H9 (cell line): ENCODE results near the gene LIM2. TPM values are rescaled to one million over a fixed set of nuclear protein-coding genes. Genes with fewer than 3 reads are reported as not detected.

ENCODE experiments used
- DNase-seq: peaks from one replicate; pipeline ENCODE4 v3.0.0-alpha.2; 2017
- H2AFZ ChIP-seq: one replicate; pipeline ENCODE4 v1.6.1; 2013; ENCODE audit warnings: mild to moderate bottlenecking, low read length, control low read depth, moderate library complexity
- H2AK5ac ChIP-seq: 2 replicates; pipeline ENCODE4 v1.6.1; 2013; ENCODE audit warnings: low read length, control low read depth, mixed read lengths; ENCODE audit not compliant: insufficient read length
- H2BK120ac ChIP-seq: one replicate; pipeline ENCODE4 v1.6.1; 2013; ENCODE audit warnings: low read depth, mild to moderate bottlenecking, low read length, control low read depth, inconsistent platforms; ENCODE audit not compliant: poor library complexity, severe bottlenecking
- H2BK12ac ChIP-seq: 2 replicates; pipeline ENCODE4 v1.6.1; 2013; ENCODE audit warnings: low read length, control low read depth, mixed read lengths, low read depth; ENCODE audit not compliant: insufficient read length
- H2BK15ac ChIP-seq: 2 replicates; pipeline ENCODE4 v1.6.1; 2013; ENCODE audit warnings: low read depth, low read length, control low read depth
- H2BK20ac ChIP-seq: one replicate; pipeline ENCODE4 v1.6.1; 2013; ENCODE audit warnings: low read depth, mild to moderate bottlenecking, low read length, control low read depth, inconsistent platforms; ENCODE audit not compliant: poor library complexity, severe bottlenecking
- H2BK5ac ChIP-seq: 2 replicates; pipeline ENCODE4 v1.6.1; 2013; ENCODE audit warnings: low read length, control low read depth, mixed read lengths; ENCODE audit not compliant: insufficient read length
- H3K14ac ChIP-seq: 2 replicates; pipeline ENCODE4 v1.6.1; 2013; ENCODE audit warnings: low read length, control low read depth; ENCODE audit not compliant: insufficient read depth
- H3K18ac ChIP-seq: 2 replicates; pipeline ENCODE4 v1.6.1; 2013; ENCODE audit warnings: low read depth, mild to moderate bottlenecking, mixed read lengths, low read length, control low read depth; ENCODE audit not compliant: insufficient read length
- H3K23ac ChIP-seq: 2 replicates; pipeline ENCODE4 v1.6.1; 2013; ENCODE audit warnings: low read length, control low read depth, mixed read lengths, low read depth; ENCODE audit not compliant: insufficient read length
- H3K23me2 ChIP-seq: 2 replicates; pipeline ENCODE4 v1.6.1; 2013; ENCODE audit warnings: low read depth, mild to moderate bottlenecking, mixed read lengths, low read length, control low read depth; ENCODE audit not compliant: insufficient read length, poor library complexity, severe bottlenecking
- H3K27ac ChIP-seq: 2 replicates; pipeline ENCODE4 v1.5.1; 2013; ENCODE audit warnings: low read length, control low read depth, mixed read lengths, low read depth; ENCODE audit not compliant: insufficient read length
- H3K27me3 ChIP-seq: 2 replicates; pipeline ENCODE4 v1.6.1; 2013; ENCODE audit warnings: low read length, control low read depth, inconsistent platforms; ENCODE audit not compliant: insufficient read depth
- H3K4ac ChIP-seq: 2 replicates; pipeline ENCODE4 v1.6.1; 2013; ENCODE audit warnings: low read depth, mild to moderate bottlenecking, control low read depth, inconsistent platforms, low read length, moderate library complexity
- H3K4me1 ChIP-seq: 2 replicates; pipeline ENCODE4 v1.6.1; 2013; ENCODE audit warnings: low read length, control low read depth, inconsistent platforms; ENCODE audit not compliant: insufficient read depth
- H3K4me2 ChIP-seq: 2 replicates; pipeline ENCODE4 v1.6.1; 2013; ENCODE audit warnings: low read length, control low read depth, mixed read lengths; ENCODE audit not compliant: insufficient read length, insufficient read depth
- H3K56ac ChIP-seq: 2 replicates; pipeline ENCODE4 v1.6.1; 2013; ENCODE audit warnings: low read depth, mild to moderate bottlenecking, mixed read lengths, low read length, control low read depth; ENCODE audit not compliant: insufficient read length
- H3K79me1 ChIP-seq: 2 replicates; pipeline ENCODE4 v1.6.1; 2013; ENCODE audit warnings: low read depth, mild to moderate bottlenecking, moderate library complexity, low read length, control low read depth, inconsistent platforms; ENCODE audit not compliant: insufficient read depth, poor library complexity, severe bottlenecking
- H3K79me2 ChIP-seq: 2 replicates; pipeline ENCODE4 v1.6.1; 2013; ENCODE audit warnings: low read length, control low read depth, inconsistent platforms; ENCODE audit not compliant: insufficient read depth
- H3K9ac ChIP-seq: 2 replicates; pipeline ENCODE4 v1.6.1; 2013; ENCODE audit warnings: low read length, control low read depth, mixed read lengths; ENCODE audit not compliant: insufficient read length; ENCODE audit errors: extremely low read depth
- H3K9me3 ChIP-seq: one replicate; pipeline ENCODE4 v1.6.1; 2013; ENCODE audit warnings: low read depth, low read length, inconsistent platforms; ENCODE audit not compliant: control insufficient read depth
- H3T11ph ChIP-seq: one replicate; pipeline ENCODE4 v1.6.1; 2013; ENCODE audit warnings: mild to moderate bottlenecking, low read length, control low read depth, inconsistent platforms
- H4K20me1 ChIP-seq: one replicate; pipeline ENCODE4 v1.6.1; 2013; ENCODE audit not compliant: control insufficient read depth, insufficient read length, insufficient read depth
- H4K5ac ChIP-seq: 2 replicates; pipeline ENCODE4 v1.6.1; 2013; ENCODE audit warnings: low read depth, mild to moderate bottlenecking, mixed read lengths, low read length, control low read depth; ENCODE audit not compliant: insufficient read length
- H4K8ac ChIP-seq: replicated peaks from 2 replicates; pipeline ENCODE4 v1.6.1; 2013; ENCODE audit warnings: low read length, control low read depth, mixed read lengths, low read depth; ENCODE audit not compliant: insufficient read length
- H4K91ac ChIP-seq: 2 replicates; pipeline ENCODE4 v1.6.1; 2013; ENCODE audit warnings: low read depth, mild to moderate bottlenecking, moderate library complexity, mixed read lengths, low read length, control low read depth; ENCODE audit not compliant: insufficient read length
- H3K27ac Mint-ChIP-seq, 3 experiments: 2 replicates in 2 of 3; 3 replicates in 1 of 3; pipeline ENCODE4 v1.8.0; 2020 to 2021; ENCODE audit warnings: mixed read lengths in 3 of 3, mild to moderate bottlenecking in 1 of 3, moderate library complexity in 1 of 3
- H3K27me3 Mint-ChIP-seq: 2 replicates; pipeline ENCODE4 v1.8.0; 2021; ENCODE audit warnings: low read depth, mild to moderate bottlenecking, moderate library complexity, mixed read lengths
- H3K36me3 Mint-ChIP-seq, 3 experiments: 2 replicates in 2 of 3; 3 replicates in 1 of 3; pipeline ENCODE4 v1.8.0; 2020 to 2021; ENCODE audit warnings: low read depth in 3 of 3, mixed read lengths in 3 of 3; ENCODE audit not compliant: insufficient read depth in 1 of 3
- H3K4me1 Mint-ChIP-seq, 2 experiments: 2 replicates each; pipeline ENCODE4 v1.8.0; 2020; ENCODE audit warnings: mixed read lengths in 2 of 2
- H3K4me3 Mint-ChIP-seq, 2 experiments: 2 replicates in 1 of 2; 3 replicates in 1 of 2; pipeline ENCODE4 v1.8.0; 2020 to 2021; ENCODE audit warnings: mild to moderate bottlenecking in 2 of 2, mixed read lengths in 2 of 2, moderate library complexity in 1 of 2
- H3K9me3 Mint-ChIP-seq, 2 experiments: 2 replicates in 1 of 2; 3 replicates in 1 of 2; pipeline ENCODE4 v1.8.0; 2020; ENCODE audit warnings: mild to moderate bottlenecking in 2 of 2, mixed read lengths in 2 of 2, moderate library complexity in 1 of 2
- WGBS: extraction: QIAGEN DNeasy Blood & Tissue Kit; methylation state at CpG from one replicate; pipeline ENCODE4 v1.1.7; 2013; ENCODE audit warnings: missing lambda C conversion rate, low lambda C conversion rate, mixed read lengths; ENCODE audit not compliant: insufficient read length; ENCODE audit errors: extremely low coverage; 5-methylcytosine and 5-hydroxymethylcytosine counted together
- total RNA-seq: library from RNA; stranded (reverse); gene quantifications from 2 replicates; pipeline ENCODE4 v1.2.1, GENCODE V29; 2021
- TF ChIP-seq, protein P1 (sequence below): fragments of 200-600 bp; sonication (generic); conservative IDR thresholded peaks from 3 replicates; pipeline ENCODE4 v1.8.0; 2021; ENCODE audit warnings: antibody characterized with exemption, mild to moderate bottlenecking

LIM2 gene
- total RNA-seq, 1 experiment from 2014 or later: not detected

DNA sequence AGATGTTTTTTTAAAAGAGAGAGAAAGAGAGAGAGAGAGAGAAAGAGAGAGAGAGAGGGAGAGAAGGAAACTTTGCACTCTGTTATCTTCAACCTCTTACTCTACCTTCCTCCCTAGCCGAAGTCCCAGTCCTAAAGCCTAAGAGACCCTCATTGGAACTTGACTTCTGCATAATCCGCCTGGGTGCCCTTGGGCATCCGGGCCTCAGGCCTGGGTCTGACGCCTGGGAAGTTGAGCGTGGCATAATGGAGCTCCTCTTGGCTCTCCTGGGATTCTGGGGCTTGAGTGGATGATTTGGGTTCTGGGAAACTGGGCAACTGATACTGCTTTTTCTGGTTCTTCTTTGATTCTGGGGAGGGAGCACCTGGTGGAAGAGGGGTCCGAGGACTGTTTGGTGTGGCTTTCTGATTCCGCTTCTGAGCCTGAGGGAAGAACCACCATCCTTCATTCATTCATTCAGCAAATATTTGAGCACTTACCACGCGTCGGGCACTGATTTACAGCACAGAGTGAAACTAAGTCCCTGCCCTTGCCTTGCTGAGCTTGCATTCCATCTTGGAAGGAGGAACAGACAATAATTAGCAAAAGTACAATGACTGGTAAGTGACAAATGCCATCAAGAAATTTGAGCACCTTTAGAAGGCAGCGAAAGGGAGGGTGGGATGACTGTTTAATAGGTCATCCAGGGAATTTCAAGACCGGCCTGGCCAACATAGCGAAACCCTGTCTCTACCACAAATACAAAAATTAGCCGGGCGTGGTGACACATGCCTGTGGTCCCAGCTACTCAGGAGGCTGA lies 23.4 kb upstream of the LIM2 start:
- peaks cover 3 to 4% of the 10 kb centered on the region in 2 experiments; a peak in 2 of 5 replicates for H3K9me3 Mint-ChIP-seq
- Histone ChIP-seq H3K79me2 (no peaks in the 10 kb centered on the region), H3K4me2 (no peak overlapping the region), H3K79me1 (no peaks in the 10 kb centered on the region), H4K20me1 (no peaks in the 10 kb centered on the region), H4K5ac (no peak overlapping the region), H2AFZ (no peak overlapping the region), H3K9ac (no peak overlapping the region), H2AK5ac (no peak overlapping the region), H3K9me3 (no peaks in the 10 kb centered on the region), H3K27me3 (no peaks in the 10 kb centered on the region), H3K27ac (no peak overlapping the region), H3K14ac (no peak overlapping the region), H2BK20ac (no peak overlapping the region), H4K8ac (no peak overlapping the region), H3K23me2 (no peaks in the 10 kb centered on the region), H3K4ac (no peak overlapping the region), H3K23ac (no peak overlapping the region), H2BK120ac (no peak overlapping the region), H2BK15ac (no peak overlapping the region), H3K56ac (no peak overlapping the region), H2BK5ac (no peak overlapping the region), H4K91ac (no peak overlapping the region), H3T11ph (no peak overlapping the region), H2BK12ac (no peak overlapping the region), H3K4me1 (peaks cover 10% of the 10 kb centered on the region; the same call in 1 of the 2 replicates), H3K18ac (no peak overlapping the region)
- H3K4me3 Mint-ChIP-seq: no peak overlapping the region; a peak in 2 of 5 replicates
- TF ChIP-seq, protein P1, sequence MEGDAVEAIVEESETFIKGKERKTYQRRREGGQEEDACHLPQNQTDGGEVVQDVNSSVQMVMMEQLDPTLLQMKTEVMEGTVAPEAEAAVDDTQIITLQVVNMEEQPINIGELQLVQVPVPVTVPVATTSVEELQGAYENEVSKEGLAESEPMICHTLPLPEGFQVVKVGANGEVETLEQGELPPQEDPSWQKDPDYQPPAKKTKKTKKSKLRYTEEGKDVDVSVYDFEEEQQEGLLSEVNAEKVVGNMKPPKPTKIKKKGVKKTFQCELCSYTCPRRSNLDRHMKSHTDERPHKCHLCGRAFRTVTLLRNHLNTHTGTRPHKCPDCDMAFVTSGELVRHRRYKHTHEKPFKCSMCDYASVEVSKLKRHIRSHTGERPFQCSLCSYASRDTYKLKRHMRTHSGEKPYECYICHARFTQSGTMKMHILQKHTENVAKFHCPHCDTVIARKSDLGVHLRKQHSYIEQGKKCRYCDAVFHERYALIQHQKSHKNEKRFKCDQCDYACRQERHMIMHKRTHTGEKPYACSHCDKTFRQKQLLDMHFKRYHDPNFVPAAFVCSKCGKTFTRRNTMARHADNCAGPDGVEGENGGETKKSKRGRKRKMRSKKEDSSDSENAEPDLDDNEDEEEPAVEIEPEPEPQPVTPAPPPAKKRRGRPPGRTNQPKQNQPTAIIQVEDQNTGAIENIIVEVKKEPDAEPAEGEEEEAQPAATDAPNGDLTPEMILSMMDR: no peak
- DNase-seq: no peak
- H3K36me3 Mint-ChIP-seq: peaks cover 3 to 33% (median 9%) of the 10 kb centered on the region in 3 experiments; a peak in 5 of 7 replicates
- no CpG with 5 or more reads among the region's 15 CpGs for WGBS
- H3K27ac Mint-ChIP-seq: peak overlapping the region; percentile 10 to 30 (median 23); a peak in 3 of 7 replicates
- H3K4me1 Mint-ChIP-seq: peaks cover 39 to 42% of the 10 kb centered on the region in 2 experiments
- no peaks in the 10 kb centered on the region; the same call in 1 of the 2 replicates for H3K27me3 Mint-ChIP-seq
